GM18520 (cell line): Measurements from ENCODE around the gene PDE3A.

Experiments
- ATAC-seq: cut with Tn5 transposase; IDR thresholded peaks from one replicate; pipeline ENCODE4 v1.9.1; 2021; ENCODE audit not compliant: unreplicated experiment

Gene PDE3A

GRCh38 chr12:20453756-20454310 lies 85.5 kb downstream of the PDE3A start:
- ATAC-seq = no peak

GRCh38 chr12:20455001-20455706 lies 86.8 kb downstream of the PDE3A start:
- no peak for ATAC-seq

DNA sequence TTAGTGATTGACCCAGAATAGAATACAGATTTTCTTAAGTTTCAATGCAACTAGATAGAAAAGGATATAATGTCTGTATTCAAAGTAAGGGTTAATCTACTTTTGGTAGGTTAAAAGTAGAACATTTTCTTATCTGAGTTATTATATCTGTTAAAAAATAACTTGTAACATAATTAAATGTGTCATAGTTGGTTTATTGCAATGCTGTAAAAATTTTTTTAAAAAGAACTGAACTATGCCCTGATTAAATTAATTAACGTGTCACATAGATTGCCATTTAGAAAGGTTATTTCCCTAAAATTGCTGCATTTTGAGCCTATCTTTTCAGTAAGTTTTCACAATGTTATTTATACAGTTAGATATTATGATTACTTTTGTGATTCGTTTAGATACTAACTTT lies 89.2 kb downstream of the PDE3A start:
- no peak for ATAC-seq

DNA sequence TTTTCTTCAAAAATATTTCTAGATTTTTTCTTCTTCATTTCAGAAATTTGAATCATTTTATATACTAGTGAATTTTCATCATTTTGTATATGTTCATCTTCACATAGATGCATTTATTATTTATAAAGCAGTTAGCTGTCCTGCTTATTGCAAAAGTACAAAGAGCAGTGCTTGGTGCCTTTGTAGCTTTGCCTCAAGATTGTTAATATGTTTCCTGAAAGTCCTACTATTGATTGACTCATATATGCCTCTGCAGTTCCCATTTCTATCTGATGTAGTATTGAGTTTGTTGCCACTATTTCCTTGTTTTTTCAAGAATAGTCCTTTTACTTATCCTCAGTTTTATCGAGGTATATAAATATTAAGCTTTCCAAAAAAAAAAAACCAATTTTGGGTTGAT lies 89.7 kb downstream of the PDE3A start:
- ATAC-seq = no peak

GRCh38 chr12:20459920-20460319 lies 91.6 kb downstream of the PDE3A start:
- no peak for ATAC-seq

GRCh38 chr12:20460956-20461355 lies 92.6 kb downstream of the PDE3A start:
- no peak for ATAC-seq

GRCh38 chr12:20463913-20464524 lies 95.7 kb downstream of the PDE3A start:
- ATAC-seq = no peak

GRCh38 chr12:20469300-20469699 lies 101.0 kb downstream of the PDE3A start:
- ATAC-seq = no peak

DNA sequence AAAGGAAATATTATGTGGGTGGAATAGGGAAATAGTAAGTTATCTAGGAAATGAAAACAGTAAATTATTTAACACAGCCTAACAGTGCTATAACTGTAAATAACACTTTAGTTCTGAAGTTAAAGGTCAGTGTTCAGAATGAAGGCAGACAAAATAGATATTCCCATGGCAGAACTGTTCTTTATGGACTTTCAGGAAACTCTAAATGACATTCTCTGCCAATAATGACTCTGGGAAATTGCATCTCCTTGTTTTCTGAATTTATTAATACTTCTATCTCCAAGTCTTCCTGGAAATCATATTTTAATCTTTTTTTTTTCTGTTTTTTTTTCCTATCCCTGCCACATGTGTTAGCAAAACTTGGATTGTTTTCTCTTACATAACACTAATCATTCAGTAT lies 101.4 kb downstream of the PDE3A start:
- ATAC-seq = no peak

DNA sequence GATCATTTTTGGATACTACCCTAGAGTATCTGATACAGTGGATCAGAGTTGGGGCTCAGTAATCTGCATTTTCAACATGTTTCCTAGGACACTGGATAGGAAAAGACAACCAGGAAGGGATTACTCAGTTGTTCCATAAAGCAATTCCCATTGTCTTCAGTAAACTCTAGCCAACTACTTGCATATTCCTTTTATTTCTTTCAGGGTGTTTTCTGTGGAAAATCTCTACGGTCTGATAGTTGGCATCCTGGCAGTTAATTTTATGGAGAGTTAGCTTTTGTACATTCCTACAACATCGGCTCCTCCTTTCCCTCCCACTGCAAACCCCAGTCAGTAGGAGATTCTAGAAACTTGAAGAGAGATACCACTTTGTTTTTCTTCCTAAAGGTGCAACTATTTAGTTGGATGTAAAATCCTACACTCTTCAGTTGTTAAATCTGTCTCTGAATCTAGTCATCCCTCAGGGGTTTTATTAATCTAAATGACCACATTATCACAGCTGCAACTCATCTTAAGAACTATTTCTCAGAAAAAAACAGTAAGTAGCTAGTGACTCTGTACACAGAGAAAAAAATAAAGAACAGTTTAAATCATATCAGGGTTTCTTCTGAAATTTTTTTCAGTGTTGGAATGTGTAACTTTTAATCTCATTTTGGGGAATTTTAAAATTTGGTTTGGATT lies 103.9 kb downstream of the PDE3A start:
- ATAC-seq = no peak

GRCh38 chr12:20473133-20473532 lies 104.8 kb downstream of the PDE3A start:
- ATAC-seq = no peak

- no peak for ATAC-seq
Observed at GRCh38 chr12:20474016-20474415, 105.7 kb downstream of the PDE3A start.

- ATAC-seq = no peak
Observed at GRCh38 chr12:20474443-20474842, 106.1 kb downstream of the PDE3A start.

DNA sequence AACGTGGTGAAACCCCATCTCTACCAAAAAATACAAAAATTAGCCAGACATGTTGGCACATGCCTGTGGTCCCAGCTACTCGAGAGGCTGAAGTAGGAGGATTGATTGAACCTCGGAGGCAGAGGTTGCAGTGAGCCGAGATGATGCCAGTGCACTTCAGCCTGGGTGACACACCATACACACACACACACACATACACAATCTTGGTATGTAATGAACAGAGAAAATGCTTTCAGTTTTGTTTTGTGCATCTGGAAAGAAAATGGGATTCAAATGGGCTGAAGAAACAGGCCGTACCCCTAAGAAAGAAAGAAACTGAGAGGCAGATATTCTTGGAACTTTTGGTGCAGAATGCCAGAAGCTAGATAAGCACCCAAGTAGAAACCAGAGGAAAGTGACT lies 107.2 kb downstream of the PDE3A start:
- ATAC-seq = no peak

- no peak for ATAC-seq
Observed at GRCh38 chr12:20476551-20476950, 108.2 kb downstream of the PDE3A start.

DNA sequence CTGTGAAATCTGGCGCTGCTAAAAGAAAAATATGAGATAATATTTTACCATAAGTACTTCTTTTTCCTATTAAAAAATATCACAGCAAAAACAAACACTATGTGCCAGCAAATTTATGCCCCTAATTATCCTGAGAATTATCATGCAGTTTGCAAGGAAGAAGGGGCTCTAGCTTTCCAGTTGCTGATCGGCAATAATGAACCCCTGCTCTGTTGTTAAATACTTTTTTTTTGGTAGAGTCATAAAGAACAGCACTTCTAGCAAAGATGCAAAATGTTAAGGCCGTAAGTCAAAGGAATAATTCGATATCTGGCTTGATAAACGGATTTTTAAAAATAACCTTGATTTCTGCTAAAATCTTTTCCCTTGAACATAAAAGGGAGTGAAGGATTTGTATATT lies 108.9 kb downstream of the PDE3A start:
- ATAC-seq = no peak

DNA sequence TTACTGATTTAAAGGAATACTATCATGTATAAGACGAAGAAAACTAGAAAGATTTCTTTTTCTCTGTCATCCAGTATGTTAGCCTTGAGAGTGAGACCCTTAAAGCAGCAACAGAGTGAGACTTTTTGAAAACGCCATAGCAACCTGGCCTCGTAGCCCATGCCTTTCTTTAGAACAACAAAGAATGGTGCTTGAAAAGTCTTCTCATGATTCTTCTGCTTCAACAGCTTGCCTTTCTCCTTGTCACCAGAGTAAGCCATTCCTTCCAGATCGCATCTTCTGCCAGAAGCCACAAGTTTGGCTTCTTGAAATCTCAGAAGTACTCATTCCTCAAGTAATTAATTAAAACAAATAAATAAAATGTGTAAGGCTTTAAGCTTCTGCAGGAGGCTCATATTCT lies 109.3 kb downstream of the PDE3A start:
- ATAC-seq = no peak

DNA sequence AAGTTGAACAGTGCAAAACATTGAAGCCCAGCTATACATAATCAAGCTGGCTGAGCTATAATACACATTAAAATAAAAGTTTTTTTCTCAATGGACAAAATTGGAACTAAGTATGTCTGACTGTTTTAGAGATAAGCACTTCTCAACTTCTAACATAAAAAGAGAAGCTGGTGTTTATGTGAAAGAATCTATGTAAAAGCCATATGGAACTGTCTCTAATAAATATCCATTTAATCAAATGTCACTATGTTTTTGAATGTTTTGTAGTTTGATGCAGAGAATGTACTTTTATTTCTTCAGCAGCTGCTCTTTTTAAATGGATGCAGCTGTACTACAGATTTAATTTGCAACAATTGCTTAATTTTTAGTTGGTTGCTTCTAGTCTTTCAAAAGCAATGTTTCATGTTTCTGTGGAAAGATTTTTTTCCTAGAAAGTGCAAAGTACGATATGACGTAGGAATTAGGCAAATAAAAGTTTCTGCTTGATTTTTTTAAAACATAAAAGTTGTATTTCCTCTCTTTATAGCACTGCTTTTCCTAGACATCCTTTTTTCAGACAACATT lies 114.2 kb downstream of the PDE3A start:
- ATAC-seq = no peak

GRCh38 chr12:20483776-20484175 lies 115.4 kb downstream of the PDE3A start:
- ATAC-seq = no peak

- no peak for ATAC-seq
Observed at GRCh38 chr12:20486233-20486632, 117.9 kb downstream of the PDE3A start.

DNA sequence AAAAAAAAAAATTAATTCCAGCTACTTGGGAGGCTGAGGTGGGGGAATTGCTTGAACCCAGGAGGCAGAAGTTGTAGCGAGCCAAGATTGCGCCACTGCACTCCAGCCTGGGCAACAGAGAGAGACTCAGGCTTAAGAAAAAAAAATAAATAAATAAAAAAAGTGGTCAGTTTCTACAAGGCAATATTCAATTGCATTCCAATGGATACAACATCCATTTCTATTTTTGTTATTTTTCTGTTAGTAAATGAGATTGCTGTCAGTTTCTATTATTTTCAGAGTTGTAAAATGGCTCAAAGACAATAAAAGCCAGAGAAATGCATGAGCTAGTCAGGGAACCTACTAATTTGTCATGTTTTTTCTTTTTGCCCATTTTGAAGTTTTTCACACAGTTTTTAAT lies 119.2 kb downstream of the PDE3A start:
- no peak for ATAC-seq

DNA sequence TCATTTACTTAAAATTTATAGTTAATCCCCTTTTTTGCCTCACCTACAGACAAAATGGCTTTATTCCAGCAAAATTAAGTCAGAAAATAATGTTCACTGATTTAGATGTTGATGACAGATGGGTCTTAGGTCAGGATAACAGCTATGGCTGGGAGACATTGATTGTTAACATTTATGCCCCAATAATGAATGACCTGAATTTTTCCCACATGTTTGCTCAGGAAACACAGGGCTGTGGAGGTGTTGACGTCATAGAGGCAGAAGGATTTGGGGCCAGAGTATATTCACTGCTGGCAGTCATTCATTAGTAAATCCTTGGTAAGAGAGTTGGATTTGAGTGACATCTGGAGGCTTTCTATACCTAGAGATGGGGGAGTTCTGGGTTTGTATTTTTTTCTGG lies 121.3 kb downstream of the PDE3A start:
- ATAC-seq = no peak
